PC-3 (cell line): ENCODE measurements around the gene NUAK2.

Source experiments
- CTCF ChIP-seq: fragments of 300-600 bp; sonication (generic); conservative IDR thresholded peaks from 2 replicates; pipeline ENCODE4 v1.5.1; 2017; ENCODE audit warnings: antibody characterized with exemption, low read depth, mild to moderate bottlenecking, low read length
- EZH2 ChIP-seq: fragments of 300-600 bp; sonication (generic); IDR thresholded peaks from one replicate; pipeline ENCODE4 v1.6.1; 2017; ENCODE audit warnings: antibody characterized with exemption, mild to moderate bottlenecking, low read length; ENCODE audit not compliant: unreplicated experiment

GRCh38 chr1:205269711-205270110 is 51.8 kb downstream of the NUAK2 start:
- TF ChIP-seq CTCF (no peak), EZH2 (no peak)
